DOHH2 (cell line): Measurements from ENCODE around the gene MYO7B.

ENCODE experiments used
- H3F3A ChIP-seq: fragments of 200-600 bp; sonication (generic), shearing (Covaris generic); 2 replicates; pipeline ENCODE4 v1.6.0; 2016; ENCODE audit warnings: antibody characterized with exemption, mild to moderate bottlenecking; ENCODE audit not compliant: control insufficient read depth, insufficient read depth
- H3K27ac ChIP-seq: fragments of 200-600 bp; sonication (generic); 2 replicates; pipeline ENCODE4 v1.5.1; 2014; ENCODE audit warnings: low read depth, mild to moderate bottlenecking, low read length, moderate library complexity
- H3K27me3 ChIP-seq: fragments of 200-600 bp; sonication (generic); 2 replicates; pipeline ENCODE4 v1.6.1; 2014; ENCODE audit warnings: mild to moderate bottlenecking, low read length, mixed read lengths; ENCODE audit not compliant: control insufficient read depth
- H3K36me3 ChIP-seq: fragments of 200-600 bp; sonication (generic); 2 replicates; pipeline ENCODE4 v1.6.1; 2014; ENCODE audit warnings: mild to moderate bottlenecking, low read length, moderate library complexity, mixed read lengths; ENCODE audit not compliant: control insufficient read depth
- H3K4me1 ChIP-seq: fragments of 200-600 bp; sonication (generic); 2 replicates; pipeline ENCODE4 v1.6.1; 2014; ENCODE audit warnings: mild to moderate bottlenecking, low read length, mixed read lengths; ENCODE audit not compliant: control insufficient read depth
- H3K4me2 ChIP-seq: fragments of 200-600 bp; sonication (generic); 2 replicates; pipeline ENCODE4 v1.6.0; 2014; ENCODE audit warnings: mild to moderate bottlenecking, low read length, moderate library complexity
- H3K4me3 ChIP-seq: fragments of 200-600 bp; sonication (generic); 2 replicates; pipeline ENCODE4 v1.5.1; 2014; ENCODE audit warnings: mild to moderate bottlenecking, low read length, mixed read lengths
- H3K79me2 ChIP-seq: fragments of 200-600 bp; sonication (generic); 2 replicates; pipeline ENCODE4 v1.6.1; 2014; ENCODE audit warnings: mild to moderate bottlenecking, low read length, mixed read lengths; ENCODE audit not compliant: control insufficient read depth
- H3K9me2 ChIP-seq: fragments of 200-600 bp; sonication (generic); replicated peaks from 2 replicates; pipeline ENCODE4 v1.6.1; 2014; ENCODE audit warnings: mild to moderate bottlenecking, low read length, mixed read lengths; ENCODE audit not compliant: control insufficient read depth
- H3K9me3 ChIP-seq: fragments of 200-600 bp; sonication (generic); 2 replicates; pipeline ENCODE4 v1.6.1; 2014; ENCODE audit warnings: antibody characterized with exemption, low read length, mixed read lengths; ENCODE audit not compliant: control insufficient read depth, insufficient read depth
- H4K20me1 ChIP-seq: fragments of 200-600 bp; sonication (generic); 2 replicates; pipeline ENCODE4 v1.6.0; 2014; ENCODE audit warnings: low read depth, mild to moderate bottlenecking, antibody characterized with exemption, low read length, moderate library complexity; ENCODE audit not compliant: control insufficient read depth, insufficient read depth
- CTCF ChIP-seq: fragments of 200-600 bp; sonication (generic); IDR thresholded peaks from one replicate; pipeline ENCODE4 v1.5.1; 2014; ENCODE audit warnings: antibody characterized with exemption, mild to moderate bottlenecking, low read depth, low read length; ENCODE audit not compliant: poor library complexity, severe bottlenecking
- EZH2phosphoT487 ChIP-seq: fragments of 200-600 bp; sonication (generic); IDR thresholded peaks from 2 replicates; pipeline ENCODE4 v1.6.1; 2017; ENCODE audit warnings: borderline replicate concordance, mild to moderate bottlenecking, antibody characterized with exemption, low read length, moderate library complexity, mixed read lengths

MYO7B gene

GRCh38 chr2:127572841-127573240 lies 37.4 kb downstream of the MYO7B start:
- Histone ChIP-seq H3K27me3 (peaks cover 44% of the 10 kb centered on the region), H3K9me3 (no peaks in the 10 kb centered on the region), H3K4me3 (no peak overlapping the region), H3K36me3 (no peaks in the 10 kb centered on the region), H3K79me2 (no peaks in the 10 kb centered on the region), H3K27ac (no peak overlapping the region), H3K4me1 (peaks cover 36% of the 10 kb centered on the region), H4K20me1 (no peaks in the 10 kb centered on the region), H3K9me2 (no peaks in the 10 kb centered on the region), H3F3A (peaks cover 8% of the 10 kb centered on the region), H3K4me2 (no peak overlapping the region)
- no peak for TF ChIP-seq EZH2phosphoT487
- TF ChIP-seq CTCF = no peak

- Histone ChIP-seq H3K4me1 (peaks cover 41% of the 10 kb centered on the region), H3F3A (peaks cover 8% of the 10 kb centered on the region), H3K4me2 (no peak overlapping the region), H3K36me3 (no peaks in the 10 kb centered on the region), H3K79me2 (no peaks in the 10 kb centered on the region), H3K9me3 (no peaks in the 10 kb centered on the region), H3K4me3 (no peak overlapping the region), H3K9me2 (no peaks in the 10 kb centered on the region), H3K27ac (no peak overlapping the region), H3K27me3 (peaks cover 44% of the 10 kb centered on the region), H4K20me1 (no peaks in the 10 kb centered on the region)
- no peak for TF ChIP-seq EZH2phosphoT487
- no peak for TF ChIP-seq CTCF
These were observed 37.8 kb downstream of the MYO7B start for GRCh38 chr2:127573298-127573697.

GRCh38 chr2:127573771-127574170 lies 38.3 kb downstream of the MYO7B start:
- Histone ChIP-seq H3K4me2 (no peak overlapping the region), H3K27me3 (peaks cover 44% of the 10 kb centered on the region), H3K79me2 (no peaks in the 10 kb centered on the region), H3K9me3 (no peaks in the 10 kb centered on the region), H3K4me1 (peaks cover 46% of the 10 kb centered on the region), H3F3A (peaks cover 8% of the 10 kb centered on the region), H3K36me3 (no peaks in the 10 kb centered on the region), H3K4me3 (no peak overlapping the region), H3K9me2 (no peaks in the 10 kb centered on the region), H4K20me1 (no peaks in the 10 kb centered on the region), H3K27ac (no peak overlapping the region)
- TF ChIP-seq CTCF = no peak
- no peak for TF ChIP-seq EZH2phosphoT487

GRCh38 chr2:127574656-127575055 lies 39.2 kb downstream of the MYO7B start:
- Histone ChIP-seq H3K27ac (no peak overlapping the region), H3K9me3 (no peaks in the 10 kb centered on the region), H4K20me1 (no peaks in the 10 kb centered on the region), H3K36me3 (no peaks in the 10 kb centered on the region), H3K79me2 (no peaks in the 10 kb centered on the region), H3K9me2 (no peaks in the 10 kb centered on the region), H3K4me3 (no peak overlapping the region), H3K27me3 (peaks cover 41% of the 10 kb centered on the region), H3K4me2 (peak overlapping the region; percentile 79), H3F3A (peaks cover 8% of the 10 kb centered on the region), H3K4me1 (peaks cover 48% of the 10 kb centered on the region)
- TF ChIP-seq EZH2phosphoT487 = no peak
- no peak for TF ChIP-seq CTCF
